H1 (cell line): ENCODE measurements around the gene SPP1. TPM values are rescaled to one million over a fixed set of nuclear protein-coding genes. Genes with fewer than 3 reads are reported as not detected.
A peak's percentile ranks its signal among the peaks of the same experiment; 100 is the strongest.

Experiments used
- CBX5 ChIP-seq: fragments of 300-800, 300-1000 bp; sonication (generic); IDR thresholded peaks from 2 replicates; pipeline ENCODE4 v1.7.1; 2016; ENCODE audit warnings: antibody characterized with exemption, low read length, low read depth
- CREB1 ChIP-seq: IDR thresholded peaks from 2 replicates; pipeline ENCODE4 v1.6.1; 2012; ENCODE audit warnings: inconsistent platforms
- SP4 ChIP-seq: IDR thresholded peaks from 2 replicates; pipeline ENCODE4 v1.6.1; 2012; ENCODE audit warnings: low read length, inconsistent platforms
- polyA plus RNA-seq, 7 experiments: library from polyadenylated mRNA; depleted of rRNA in 3 of 7; stranded (reverse) in 5 of 7; unstranded in 2 of 7; fragments of >200 nt in 5 of 7; fragments of 200-250 nt in 2 of 7; gene quantifications; 1 replicate in 5 of 7; 2 replicates in 1 of 7; 4 replicates in 1 of 7; pipeline versions ENCODE4 v1.2.1 to v1.2.3, GENCODE V29; 2011 to 2013; ENCODE audit warnings: missing spikeins in 2 of 7, mixed read lengths in 2 of 7
- total RNA-seq: library from RNA; stranded (reverse); fragmentation: NEBNext Ultra II Directional; extraction: Animal tissue kit (Norgen Biotek cat#: 25700); gene quantifications from 2 replicates; pipeline ENCODE4 v1.2.1, GENCODE V29; 2021
- TF ChIP-seq, protein P1 (sequence below): IDR thresholded peaks from 2 replicates; pipeline ENCODE4 v1.6.1; 2012; ENCODE audit warnings: low read length, inconsistent platforms

Gene SPP1
- total and polyA plus RNA-seq, 2 of the 8 experiments (the other 6 are each of a cell fraction or from before 2014, with no cell fraction given) = 13.7 to 26.5 TPM

DNA sequence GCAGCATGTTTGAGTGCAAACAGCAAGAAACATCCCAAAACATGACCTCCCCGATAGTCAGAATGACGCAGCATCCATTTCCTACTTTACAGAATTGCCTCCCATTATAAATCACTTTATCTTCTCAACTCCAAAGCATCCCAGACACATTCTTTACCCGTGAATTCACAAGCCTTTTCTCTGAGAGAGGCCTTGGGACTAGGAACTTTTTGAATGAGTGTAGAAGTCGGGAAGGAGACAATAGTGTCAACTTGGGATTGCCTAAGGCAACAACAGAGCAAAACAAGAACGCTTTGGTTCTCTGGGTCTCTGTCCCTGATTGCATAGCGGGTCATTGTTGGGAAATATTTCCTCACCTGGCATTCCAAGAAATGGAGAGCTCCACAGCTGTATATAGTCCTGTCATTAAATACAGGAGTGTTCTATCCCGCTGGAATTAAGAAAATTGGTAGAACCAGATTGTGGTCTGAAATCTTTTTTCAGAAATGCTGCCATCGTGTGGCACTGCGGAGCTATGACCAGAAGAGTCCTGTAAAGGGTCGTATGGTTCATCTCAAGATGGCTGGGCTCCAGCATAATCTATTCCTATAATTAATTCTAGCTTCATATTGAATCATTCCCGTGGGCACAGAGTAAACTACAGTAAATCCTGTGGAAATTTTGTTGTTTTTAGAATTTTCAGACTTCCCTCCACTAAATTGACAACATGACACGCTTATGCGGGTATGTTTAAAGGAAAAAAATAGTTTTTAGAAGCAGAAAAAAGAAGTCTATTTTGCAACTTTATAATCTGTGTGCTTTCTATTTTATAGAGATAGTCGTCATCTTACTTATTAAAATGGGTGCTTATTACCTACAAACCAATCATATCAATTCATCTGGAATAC, 2.0 kb upstream of the SPP1 start (continued):
- TF ChIP-seq, protein P1, sequence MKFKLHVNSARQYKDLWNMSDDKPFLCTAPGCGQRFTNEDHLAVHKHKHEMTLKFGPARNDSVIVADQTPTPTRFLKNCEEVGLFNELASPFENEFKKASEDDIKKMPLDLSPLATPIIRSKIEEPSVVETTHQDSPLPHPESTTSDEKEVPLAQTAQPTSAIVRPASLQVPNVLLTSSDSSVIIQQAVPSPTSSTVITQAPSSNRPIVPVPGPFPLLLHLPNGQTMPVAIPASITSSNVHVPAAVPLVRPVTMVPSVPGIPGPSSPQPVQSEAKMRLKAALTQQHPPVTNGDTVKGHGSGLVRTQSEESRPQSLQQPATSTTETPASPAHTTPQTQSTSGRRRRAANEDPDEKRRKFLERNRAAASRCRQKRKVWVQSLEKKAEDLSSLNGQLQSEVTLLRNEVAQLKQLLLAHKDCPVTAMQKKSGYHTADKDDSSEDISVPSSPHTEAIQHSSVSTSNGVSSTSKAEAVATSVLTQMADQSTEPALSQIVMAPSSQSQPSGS = peak; percentile 64; the same call in 1 of the 2 replicates
- TF ChIP-seq CBX5 (no peak), SP4 (0 out of 2 replicates have a peak, but pooled peaks have one; percentile 51), CREB1 (peak; percentile 35; the same call in 1 of the 2 replicates)
- TF ChIP-seq, all 59 proteins: peak for 6
